Fibroblast of skin of left biceps (primary cell): ENCODE results near the gene SLC10A3.

Experiments
- DNase-seq, 2 experiments: peaks; one replicate each; pipeline ENCODE4 v3.0.0-alpha.2; 2013; ENCODE audit warnings: low read depth in 2 of 2

SLC10A3 gene

GRCh38 chrX:154490414-154491083 lies at the start of gene SLC10A3:
Gene SLC10A3, minus strand, starts transcription at chrX:154490629. Its CDS starts 1,689 bp downstream, at chrX:154488940.
- DNase-seq = peak; percentile 77

- DNase-seq = no peak
Observed at GRCh38 chrX:154539077-154539476, 48.6 kb upstream of the SLC10A3 start.

GRCh38 chrX:154535892-154536291 lies 45.5 kb upstream of the SLC10A3 start:
- no peak for DNase-seq

- peak; percentile 33 to 47 for DNase-seq
Observed at GRCh38 chrX:154534526-154535322, 44.3 kb upstream of the SLC10A3 start.

GRCh38 chrX:154532690-154533089 lies 42.3 kb upstream of the SLC10A3 start:
- no peak for DNase-seq

- no peak for DNase-seq
Observed at GRCh38 chrX:154531626-154532025, 41.2 kb upstream of the SLC10A3 start.

GRCh38 chrX:154530286-154530685 lies 39.9 kb upstream of the SLC10A3 start:
- DNase-seq = no peak

- no peak for DNase-seq
Observed at GRCh38 chrX:154529206-154529612, 38.8 kb upstream of the SLC10A3 start.

- DNase-seq = peak; percentile 40 to 42
Observed at GRCh38 chrX:154526901-154527675, 36.7 kb upstream of the SLC10A3 start.

GRCh38 chrX:154525606-154526490 lies 35.4 kb upstream of the SLC10A3 start:
- DNase-seq = no peak

GRCh38 chrX:154519389-154519788 lies 29.0 kb upstream of the SLC10A3 start:
- DNase-seq = no peak

- no peak for DNase-seq
Observed at GRCh38 chrX:154517101-154517781, 26.8 kb upstream of the SLC10A3 start.

GRCh38 chrX:154516656-154517100 lies 26.2 kb upstream of the SLC10A3 start:
- DNase-seq = peak in 1 of 2 experiments; percentile 5

- peak; percentile 60 to 68 for DNase-seq
Observed at GRCh38 chrX:154515966-154516655, 25.7 kb upstream of the SLC10A3 start, which contains the start of gene FAM3A. Gene FAM3A, minus strand, starts transcription at chrX:154516232. Its CDS starts 460 bp downstream, at chrX:154515772.

GRCh38 chrX:154515090-154515965 lies 24.9 kb upstream of the SLC10A3 start:
- DNase-seq = no peak

GRCh38 chrX:154513716-154514115 lies 23.3 kb upstream of the SLC10A3 start:
- DNase-seq = no peak

- DNase-seq = no peak
Observed at GRCh38 chrX:154512879-154513553, 22.6 kb upstream of the SLC10A3 start.

GRCh38 chrX:154511761-154512160 lies 21.3 kb upstream of the SLC10A3 start:
- no peak for DNase-seq
